K562 (cell line): ENCODE measurements around the gene PRUNE1. TPM values are rescaled to one million over a fixed set of nuclear protein-coding genes. Genes with fewer than 3 reads are reported as not detected.
A peak's percentile ranks its signal among the peaks of the same experiment; 100 is the strongest.

Experiments used
- EHMT2 ChIP-seq: fragments of 450-650 bp; IDR thresholded peaks from 2 replicates; pipeline ENCODE4 v1.6.1; 2018; ENCODE audit warnings: antibody characterized with exemption
- ESRRB ChIP-seq: fragments of 250-450 bp; sonication (Bioruptor Pico); IDR thresholded peaks from 2 replicates; pipeline ENCODE4 v1.5.0; 2020; ENCODE audit warnings: mild to moderate bottlenecking, moderate library complexity, borderline replicate concordance
- KDM2B ChIP-seq: fragments of 250-450 bp; sonication (Bioruptor Pico); IDR thresholded peaks from 2 replicates; pipeline ENCODE4 v1.8.0; 2021; ENCODE audit warnings: mild to moderate bottlenecking, moderate library complexity
- MTA3 ChIP-seq: fragments of 450-650 bp; formaldehyde crosslinking; IDR thresholded peaks from 2 replicates; pipeline ENCODE4 v1.6.1; 2017; ENCODE audit warnings: mild to moderate bottlenecking, borderline replicate concordance
- NR2C2 ChIP-seq, 2 experiments: fragments of 200-800 bp in 1 of 2; sonication (Bioruptor generic) in 1 of 2; sonication (generic) in 1 of 2; formaldehyde crosslinking in 1 of 2; IDR thresholded peaks; 2 replicates each; pipeline versions ENCODE4 v1.6.1 to v1.8.0; 2016 to 2022; ENCODE audit warnings: mild to moderate bottlenecking in 1 of 2, missing compliant biosample characterization in 1 of 2, missing genetic modification characterization in 1 of 2, missing genetic modification reagents in 1 of 2
- TAF15 ChIP-seq: fragments of 200-400 bp; formaldehyde crosslinking; IDR thresholded peaks from 2 replicates; pipeline ENCODE4 v1.6.1; 2017; ENCODE audit warnings: mild to moderate bottlenecking, low read depth, low read length, moderate library complexity
- ZBTB17 ChIP-seq: fragments of 450-650 bp; formaldehyde crosslinking; IDR thresholded peaks from 2 replicates; pipeline ENCODE4 v1.4.0; 2020; ENCODE audit warnings: mild to moderate bottlenecking
- ZNF311 ChIP-seq: fragments of 250-450 bp; sonication (Bioruptor Pico); IDR thresholded peaks from 2 replicates; pipeline ENCODE4 v1.4.0; 2020; ENCODE audit warnings: mild to moderate bottlenecking, moderate library complexity
- ZNF766 ChIP-seq: fragments of 200-800 bp; sonication (Bioruptor generic); conservative IDR thresholded peaks from 2 replicates; pipeline ENCODE4 v1.6.1; 2016; ENCODE audit warnings: missing genetic modification characterization, missing compliant biosample characterization
- polyA plus RNA-seq, 8 experiments: library from polyadenylated mRNA; depleted of rRNA in 4 of 8; stranded (reverse) in 5 of 8; unstranded in 3 of 8; fragments of >200 nt; fragmentation: Nextera tagmentation in 2 of 8; fragmentation: Illumina TruSeq in 1 of 8; extraction: Ambion mirVana in 2 of 8; extraction: Trizol in 1 of 8; gene quantifications; 2 replicates each; pipeline versions ENCODE4 v1.2.1 to v1.2.3, GENCODE V29; 2011 to 2014; ENCODE audit warnings: inconsistent platforms in 1 of 8, missing spikeins in 1 of 8
- total RNA-seq, 7 experiments: library from RNA; depleted of rRNA in 6 of 7; stranded (reverse); fragments of >200 nt in 6 of 7; fragmentation: Illumina TruSeq in 2 of 7; extraction: Trizol in 2 of 7; gene quantifications; 2 replicates each; pipeline versions ENCODE4 v1.2.1 to v1.2.3, GENCODE V29; 2011 to 2021; ENCODE audit warnings: low replicate concordance in 1 of 7
- TF ChIP-seq, protein P1 (sequence below): fragments of 200-800 bp; sonication (Bioruptor generic); IDR thresholded peaks from 2 replicates; pipeline ENCODE4 v1.6.1; 2016; ENCODE audit warnings: missing genetic modification characterization, missing compliant biosample characterization
- TF ChIP-seq, protein P2 (sequence below): fragments of 250-450 bp; sonication (Bioruptor Pico); IDR thresholded peaks from 2 replicates; pipeline ENCODE4 v1.4.0; 2020; ENCODE audit warnings: mild to moderate bottlenecking, moderate library complexity
- TF ChIP-seq, protein P3 (sequence below): conservative IDR thresholded peaks from 2 replicates; pipeline ENCODE4 v1.6.1; 2011; ENCODE audit warnings: low read depth, mild to moderate bottlenecking, low read length; ENCODE audit not compliant: control insufficient read depth
- TF ChIP-seq, protein P4 (sequence below): sonication (generic); formaldehyde crosslinking; IDR thresholded peaks from 2 replicates; pipeline ENCODE4 v1.8.0; 2022; ENCODE audit warnings: mild to moderate bottlenecking, missing genetic modification reagents
- TF ChIP-seq, protein P5 (sequence below): fragments of 450-650 bp; IDR thresholded peaks from 2 replicates; pipeline ENCODE4 v1.6.1; 2016; ENCODE audit warnings: borderline replicate concordance

PRUNE1 gene
- total and polyA plus RNA-seq, 9 of the 15 experiments (the other 6 are each of a cell fraction or from before 2014, with no cell fraction given) = 16.7 to 48.3 (median 26.2) TPM

DNA sequence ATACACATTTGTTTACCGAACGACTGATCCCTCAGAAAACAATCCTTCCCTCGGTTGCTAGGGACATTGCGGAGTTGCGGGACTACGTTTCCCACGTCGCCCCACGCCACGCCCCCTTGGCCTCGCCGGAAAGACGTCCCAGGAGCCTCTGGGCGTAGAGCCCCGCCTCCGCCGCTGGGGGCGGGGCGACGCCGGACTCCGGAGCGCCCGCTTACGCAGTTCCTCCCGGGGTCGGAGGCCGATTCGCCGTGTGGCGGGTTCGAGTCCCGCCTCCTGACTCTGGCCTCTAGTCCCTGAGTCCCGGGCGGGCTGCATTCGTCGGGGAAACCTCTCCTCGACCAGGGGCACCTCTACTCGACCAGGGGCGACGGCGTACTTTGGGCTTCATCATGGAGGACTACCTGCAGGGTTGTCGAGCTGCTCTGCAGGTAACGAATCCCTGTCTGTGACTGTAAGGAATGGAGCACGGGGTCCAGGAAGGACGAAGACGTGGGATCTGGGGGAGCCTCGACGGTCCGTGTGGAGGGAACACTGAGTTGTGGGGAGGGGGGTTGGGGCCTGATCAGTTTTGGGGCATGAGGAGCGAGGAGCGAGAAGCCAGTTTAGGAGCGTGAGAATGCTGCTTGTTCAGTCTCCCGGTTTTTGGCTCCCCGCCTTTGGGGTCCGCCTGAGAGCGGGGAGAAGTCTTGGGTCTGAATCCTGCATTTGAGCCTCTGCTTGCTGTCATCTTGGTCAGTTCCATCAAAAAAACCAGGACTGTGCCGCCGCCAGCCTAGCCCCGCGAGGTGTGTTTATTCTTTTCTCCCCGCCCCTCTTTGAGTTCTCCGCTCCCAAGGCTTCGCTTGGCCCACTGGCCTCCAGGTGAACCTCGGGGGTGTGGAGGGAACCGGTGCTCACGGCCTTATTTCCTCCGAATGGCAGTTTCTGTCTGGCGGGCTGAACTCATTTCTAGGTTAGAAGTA, at the start of gene PRUNE1 (continued):
- TF ChIP-seq, protein P1, sequence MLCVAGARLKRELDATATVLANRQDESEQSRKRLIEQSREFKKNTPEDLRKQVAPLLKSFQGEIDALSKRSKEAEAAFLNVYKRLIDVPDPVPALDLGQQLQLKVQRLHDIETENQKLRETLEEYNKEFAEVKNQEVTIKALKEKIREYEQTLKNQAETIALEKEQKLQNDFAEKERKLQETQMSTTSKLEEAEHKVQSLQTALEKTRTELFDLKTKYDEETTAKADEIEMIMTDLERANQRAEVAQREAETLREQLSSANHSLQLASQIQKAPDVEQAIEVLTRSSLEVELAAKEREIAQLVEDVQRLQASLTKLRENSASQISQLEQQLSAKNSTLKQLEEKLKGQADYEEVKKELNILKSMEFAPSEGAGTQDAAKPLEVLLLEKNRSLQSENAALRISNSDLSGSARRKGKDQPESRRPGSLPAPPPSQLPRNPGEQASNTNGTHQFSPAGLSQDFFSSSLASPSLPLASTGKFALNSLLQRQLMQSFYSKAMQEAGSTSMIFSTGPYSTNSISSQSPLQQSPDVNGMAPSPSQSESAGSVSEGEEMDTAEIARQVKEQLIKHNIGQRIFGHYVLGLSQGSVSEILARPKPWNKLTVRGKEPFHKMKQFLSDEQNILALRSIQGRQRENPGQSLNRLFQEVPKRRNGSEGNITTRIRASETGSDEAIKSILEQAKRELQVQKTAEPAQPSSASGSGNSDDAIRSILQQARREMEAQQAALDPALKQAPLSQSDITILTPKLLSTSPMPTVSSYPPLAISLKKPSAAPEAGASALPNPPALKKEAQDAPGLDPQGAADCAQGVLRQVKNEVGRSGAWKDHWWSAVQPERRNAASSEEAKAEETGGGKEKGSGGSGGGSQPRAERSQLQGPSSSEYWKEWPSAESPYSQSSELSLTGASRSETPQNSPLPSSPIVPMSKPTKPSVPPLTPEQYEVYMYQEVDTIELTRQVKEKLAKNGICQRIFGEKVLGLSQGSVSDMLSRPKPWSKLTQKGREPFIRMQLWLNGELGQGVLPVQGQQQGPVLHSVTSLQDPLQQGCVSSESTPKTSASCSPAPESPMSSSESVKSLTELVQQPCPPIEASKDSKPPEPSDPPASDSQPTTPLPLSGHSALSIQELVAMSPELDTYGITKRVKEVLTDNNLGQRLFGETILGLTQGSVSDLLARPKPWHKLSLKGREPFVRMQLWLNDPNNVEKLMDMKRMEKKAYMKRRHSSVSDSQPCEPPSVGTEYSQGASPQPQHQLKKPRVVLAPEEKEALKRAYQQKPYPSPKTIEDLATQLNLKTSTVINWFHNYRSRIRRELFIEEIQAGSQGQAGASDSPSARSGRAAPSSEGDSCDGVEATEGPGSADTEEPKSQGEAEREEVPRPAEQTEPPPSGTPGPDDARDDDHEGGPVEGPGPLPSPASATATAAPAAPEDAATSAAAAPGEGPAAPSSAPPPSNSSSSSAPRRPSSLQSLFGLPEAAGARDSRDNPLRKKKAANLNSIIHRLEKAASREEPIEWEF (CRISPR knock-in tag) = 0 out of 2 replicates have a peak, but pooled peaks have one; percentile 32
- TF ChIP-seq MTA3 = peak; percentile 72; the same call in 1 of the 2 replicates
- TF ChIP-seq, protein P2, sequence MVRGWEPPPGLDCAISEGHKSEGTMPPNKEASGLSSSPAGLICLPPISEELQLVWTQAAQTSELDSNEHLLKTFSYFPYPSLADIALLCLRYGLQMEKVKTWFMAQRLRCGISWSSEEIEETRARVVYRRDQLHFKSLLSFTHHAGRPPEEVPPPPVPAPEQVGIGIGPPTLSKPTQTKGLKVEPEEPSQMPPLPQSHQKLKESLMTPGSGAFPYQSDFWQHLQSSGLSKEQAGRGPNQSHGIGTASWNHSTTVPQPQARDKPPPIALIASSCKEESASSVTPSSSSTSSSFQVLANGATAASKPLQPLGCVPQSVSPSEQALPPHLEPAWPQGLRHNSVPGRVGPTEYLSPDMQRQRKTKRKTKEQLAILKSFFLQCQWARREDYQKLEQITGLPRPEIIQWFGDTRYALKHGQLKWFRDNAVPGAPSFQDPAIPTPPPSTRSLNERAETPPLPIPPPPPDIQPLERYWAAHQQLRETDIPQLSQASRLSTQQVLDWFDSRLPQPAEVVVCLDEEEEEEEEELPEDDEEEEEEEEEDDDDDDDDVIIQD (CRISPR knock-in tag) = no peak
- no peak for TF ChIP-seq ZNF311 (CRISPR knock-in tag)
- peak; percentile 45; the same call in 1 of the 2 replicates for TF ChIP-seq ZBTB17 (CRISPR knock-in tag)
- TF ChIP-seq NR2C2 (CRISPR knock-in tag; IDR thresholded peaks at IDR 0.05) = peak; percentile 69; the same call in 1 of the 2 replicates
- TF ChIP-seq NR2C2 (tag; IDR thresholded peaks at IDR 0.05) = peak; percentile 98
- TF ChIP-seq EHMT2 = peak; percentile 60
- TF ChIP-seq, protein P3, sequence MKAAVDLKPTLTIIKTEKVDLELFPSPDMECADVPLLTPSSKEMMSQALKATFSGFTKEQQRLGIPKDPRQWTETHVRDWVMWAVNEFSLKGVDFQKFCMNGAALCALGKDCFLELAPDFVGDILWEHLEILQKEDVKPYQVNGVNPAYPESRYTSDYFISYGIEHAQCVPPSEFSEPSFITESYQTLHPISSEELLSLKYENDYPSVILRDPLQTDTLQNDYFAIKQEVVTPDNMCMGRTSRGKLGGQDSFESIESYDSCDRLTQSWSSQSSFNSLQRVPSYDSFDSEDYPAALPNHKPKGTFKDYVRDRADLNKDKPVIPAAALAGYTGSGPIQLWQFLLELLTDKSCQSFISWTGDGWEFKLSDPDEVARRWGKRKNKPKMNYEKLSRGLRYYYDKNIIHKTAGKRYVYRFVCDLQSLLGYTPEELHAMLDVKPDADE = peak; percentile 83
- TF ChIP-seq, protein P4, sequence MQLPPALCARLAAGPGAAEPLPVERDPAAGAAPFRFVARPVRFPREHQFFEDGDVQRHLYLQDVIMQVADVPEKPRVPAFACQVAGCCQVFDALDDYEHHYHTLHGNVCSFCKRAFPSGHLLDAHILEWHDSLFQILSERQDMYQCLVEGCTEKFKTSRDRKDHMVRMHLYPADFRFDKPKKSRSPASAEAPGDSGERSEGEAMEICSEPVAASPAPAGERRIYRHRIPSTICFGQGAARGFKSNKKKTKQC (CRISPR knock-in tag) = peak; percentile 41; the same call in 1 of the 2 replicates
- TF ChIP-seq TAF15 = no peak
- no peak for TF ChIP-seq KDM2B (CRISPR knock-in tag)
- TF ChIP-seq ZNF766 = 0 out of 2 replicates have a peak, but pooled peaks have one; percentile 3
- TF ChIP-seq, protein P5, sequence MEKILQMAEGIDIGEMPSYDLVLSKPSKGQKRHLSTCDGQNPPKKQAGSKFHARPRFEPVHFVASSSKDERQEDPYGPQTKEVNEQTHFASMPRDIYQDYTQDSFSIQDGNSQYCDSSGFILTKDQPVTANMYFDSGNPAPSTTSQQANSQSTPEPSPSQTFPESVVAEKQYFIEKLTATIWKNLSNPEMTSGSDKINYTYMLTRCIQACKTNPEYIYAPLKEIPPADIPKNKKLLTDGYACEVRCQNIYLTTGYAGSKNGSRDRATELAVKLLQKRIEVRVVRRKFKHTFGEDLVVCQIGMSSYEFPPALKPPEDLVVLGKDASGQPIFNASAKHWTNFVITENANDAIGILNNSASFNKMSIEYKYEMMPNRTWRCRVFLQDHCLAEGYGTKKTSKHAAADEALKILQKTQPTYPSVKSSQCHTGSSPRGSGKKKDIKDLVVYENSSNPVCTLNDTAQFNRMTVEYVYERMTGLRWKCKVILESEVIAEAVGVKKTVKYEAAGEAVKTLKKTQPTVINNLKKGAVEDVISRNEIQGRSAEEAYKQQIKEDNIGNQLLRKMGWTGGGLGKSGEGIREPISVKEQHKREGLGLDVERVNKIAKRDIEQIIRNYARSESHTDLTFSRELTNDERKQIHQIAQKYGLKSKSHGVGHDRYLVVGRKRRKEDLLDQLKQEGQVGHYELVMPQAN = peak; percentile 64; the same call in 1 of the 2 replicates
- no peak for TF ChIP-seq ESRRB (CRISPR knock-in tag)
